ENCODE results near the gene ACTA2.

ACTA2 gene

GRCh38 chr10:88889559-88890337 is 62.8 kb downstream of the ACTA2 start:
- no peak for DNase-seq

- DNase-seq: no peak
Observed at GRCh38 chr10:88888810-88889445, 63.6 kb downstream of the ACTA2 start.

- no peak for DNase-seq
Observed at GRCh38 chr10:88886557-88886956, 66.0 kb downstream of the ACTA2 start.
